HCT116 (cell line): ENCODE data around the gene RPS6KA1. TPM values are rescaled to one million over a fixed set of nuclear protein-coding genes. Genes with fewer than 3 reads are reported as not detected.

Experiments
- ATAC-seq: fragments of 200-7000 bp; cut with Tn5 transposase; 2 replicates; pipeline ENCODE4 v1.9.1; 2020; ENCODE audit warnings: mild to moderate bottlenecking, moderate library complexity
- BruUV-seq: library from RNA; stranded (reverse); fragments of 400-500 nt; replicated peaks from 2 replicates; lab custom pipeline; 2021; lab: Mats Ljungman, UMichigan
- CTCF ChIA-PET: fragments of 300-600 bp; sonication (Branson Sonifier 250); formaldehyde crosslinking; loops from one replicate; lab custom pipeline; 2021; ENCODE audit warnings: antibody characterized with exemption; lab: Charles Lee
- POLR2A ChIA-PET: fragments of 300-600, 350-600 bp; sonication (Branson Sonifier 250); formaldehyde crosslinking; loops from one replicate; lab custom pipeline; 2021; ENCODE audit warnings: antibody characterized with exemption; lab: Charles Lee
- RAD21 ChIA-PET, 2 experiments: fragments of 300-600 bp; sonication (Branson Sonifier 250); formaldehyde crosslinking; loops; one replicate each; lab custom pipeline; 2023; ENCODE audit warnings: low total read pairs in 2 of 2; ENCODE audit not compliant: uncharacterized antibody in 2 of 2, unreplicated experiment in 2 of 2, low non-redundant PET in 1 of 2; lab: Charles Lee
- DNase-seq: peaks from one replicate; pipeline ENCODE4 v3.0.0-alpha.2; 2010; ENCODE audit warnings: low read depth, low spot score
- H2AFZ ChIP-seq: fragments of 200-600 bp; shearing (Covaris generic), sonication (generic); 2 replicates; pipeline ENCODE4 v1.6.1; 2017; ENCODE audit warnings: low read depth, mixed run types, mixed read lengths, antibody characterized with exemption, low read length; ENCODE audit not compliant: poor library complexity, severe bottlenecking
- H3K27ac ChIP-seq: 2 replicates; pipeline ENCODE4 v1.5.1; 2012; ENCODE audit warnings: low read depth, low read length
- H3K27me3 ChIP-seq: fragments of 200-600 bp; sonication (generic); 2 replicates; pipeline ENCODE4 v1.6.1; 2016; ENCODE audit warnings: mixed run types, low read length, mixed read lengths; ENCODE audit not compliant: insufficient read depth
- H3K36me3 ChIP-seq, 2 experiments: fragments of 200-500 bp in 1 of 2; fragments of 200-600 bp in 1 of 2; sonication (Bioruptor generic) in 1 of 2; sonication (generic) in 1 of 2; 2 replicates each; pipeline versions ENCODE4 v1.5.1 to v1.6.1; 2014 to 2016; ENCODE audit warnings: low read length in 2 of 2, inconsistent platforms in 1 of 2, mixed read lengths in 1 of 2, mixed run types in 1 of 2; ENCODE audit not compliant: insufficient read depth in 2 of 2, control insufficient read depth in 1 of 2
- H3K4me1 ChIP-seq, 2 experiments: fragments of 200-600 bp in 1 of 2; sonication (generic) in 1 of 2; 2 replicates each; pipeline versions ENCODE4 v1.5.1 to v1.6.1; 2012 to 2017; ENCODE audit warnings: low read length in 2 of 2, inconsistent platforms in 1 of 2, mild to moderate bottlenecking in 1 of 2, mixed read lengths in 1 of 2, mixed run types in 1 of 2, moderate library complexity in 1 of 2; ENCODE audit not compliant: insufficient read depth in 2 of 2, control insufficient read depth in 1 of 2
- H3K4me2 ChIP-seq: fragments of 200-600 bp; sonication (generic); 2 replicates; pipeline ENCODE4 v1.6.1; 2017; ENCODE audit warnings: mixed run types, low read length, mixed read lengths
- H3K4me3 ChIP-seq, 2 experiments: fragments of 200-600 bp in 1 of 2; sonication (generic) in 1 of 2; replicated peaks in 1 of 2; 2 replicates each; pipeline ENCODE4 v1.5.1; 2011 to 2016; ENCODE audit warnings: low read length in 2 of 2, control low read depth in 1 of 2, low read depth in 1 of 2, mild to moderate bottlenecking in 1 of 2, mixed read lengths in 1 of 2, mixed run types in 1 of 2
- H3K79me2 ChIP-seq: fragments of 200-600 bp; sonication (generic); 2 replicates; pipeline ENCODE4 v1.6.1; 2017; ENCODE audit warnings: mild to moderate bottlenecking, mixed run types, low read length, moderate library complexity, mixed read lengths; ENCODE audit not compliant: insufficient read depth
- H3K9ac ChIP-seq: fragments of 200-600 bp; sonication (generic); 2 replicates; pipeline ENCODE4 v1.6.1; 2016; ENCODE audit warnings: low read length, mixed read lengths
- H3K9me2 ChIP-seq: fragments of 200-600 bp; sonication (generic), shearing (Covaris generic); 2 replicates; pipeline ENCODE4 v1.6.1; 2017; ENCODE audit warnings: mixed run types, mild to moderate bottlenecking, moderate library complexity; ENCODE audit not compliant: insufficient read depth
- H3K9me3 ChIP-seq, 2 experiments: fragments of 200-500 bp in 1 of 2; fragments of 200-600 bp in 1 of 2; sonication (Bioruptor generic) in 1 of 2; sonication (generic) in 1 of 2; 2 replicates each; pipeline ENCODE4 v1.6.1; 2014 to 2017; ENCODE audit warnings: low read length in 2 of 2, mixed read lengths in 2 of 2, inconsistent platforms in 1 of 2, low read depth in 1 of 2, mild to moderate bottlenecking in 1 of 2, mixed run types in 1 of 2, moderate library complexity in 1 of 2; ENCODE audit not compliant: control insufficient read depth in 1 of 2, insufficient read depth in 1 of 2
- H4K20me1 ChIP-seq: fragments of 200-600 bp; sonication (generic), shearing (Covaris generic); 2 replicates; pipeline ENCODE4 v1.6.1; 2017; ENCODE audit warnings: mixed run types, mild to moderate bottlenecking, moderate library complexity; ENCODE audit not compliant: insufficient read depth
- CEBPB ChIP-seq: IDR thresholded peaks from 2 replicates; pipeline ENCODE4 v1.6.1; 2012; ENCODE audit warnings: low read depth
- EGR1 ChIP-seq: IDR thresholded peaks from 2 replicates; pipeline ENCODE4 v1.6.1; 2012; ENCODE audit warnings: low read depth
- ELF1 ChIP-seq: IDR thresholded peaks from 2 replicates; pipeline ENCODE4 v1.6.1; 2012; ENCODE audit warnings: low read depth, borderline replicate concordance
- EZH2 ChIP-seq: fragments of 200-600 bp; sonication (generic); IDR thresholded peaks from 2 replicates; pipeline ENCODE4 v1.6.1; 2017; ENCODE audit warnings: antibody characterized with exemption, mixed run types
- FOSL1 ChIP-seq: IDR thresholded peaks from 2 replicates; pipeline ENCODE4 v1.6.1; 2012; ENCODE audit warnings: low read depth
- POLR2A ChIP-seq: IDR thresholded peaks from 2 replicates; pipeline ENCODE4 v1.7.0; 2011; ENCODE audit warnings: borderline replicate concordance; ENCODE audit not compliant: insufficient read depth, insufficient read length; ENCODE audit errors: extremely low read depth
- POLR2AphosphoS5 ChIP-seq: IDR thresholded peaks from 2 replicates; pipeline ENCODE4 v1.6.1; 2011; ENCODE audit warnings: mild to moderate bottlenecking, low read depth, low read length, moderate library complexity
- SIN3A ChIP-seq: IDR thresholded peaks from 2 replicates; pipeline ENCODE4 v1.6.1; 2012; ENCODE audit warnings: low read depth
- SRF ChIP-seq: IDR thresholded peaks from 2 replicates; pipeline ENCODE4 v1.6.1; 2012; ENCODE audit warnings: low read depth
- ZNF274 ChIP-seq: fragments of 200-500 bp; sonication (Bioruptor generic); IDR thresholded peaks from 2 replicates; pipeline ENCODE4 v1.6.1; 2014; ENCODE audit warnings: mild to moderate bottlenecking, low read depth, low read length, inconsistent platforms
- intact Hi-C: fragments of 100-400 bp; cut with micrococcal nuclease; formaldehyde crosslinking; loops from 2 replicates; pipeline ENCODE4 v1.10.0; 2022
- total RNA-seq: library from RNA; stranded (reverse); gene quantifications from one replicate; pipeline ENCODE4 v1.2.1, GENCODE V29; 2021; ENCODE audit not compliant: unreplicated experiment
- TF ChIP-seq, protein P1 (sequence below): IDR thresholded peaks from 2 replicates; pipeline ENCODE4 v1.6.1; 2011; ENCODE audit warnings: mild to moderate bottlenecking, low read length, moderate library complexity; ENCODE audit not compliant: insufficient replicate concordance; ENCODE audit errors: extremely low read depth
- TF ChIP-seq, protein P2 (sequence below): IDR thresholded peaks from 2 replicates; pipeline ENCODE4 v1.6.1; 2012
- TF ChIP-seq, protein P3 (sequence below), 3 experiments: fragments of 200-600 bp in 1 of 3; sonication (generic) in 1 of 3; IDR thresholded peaks in 2 of 3; conservative IDR thresholded peaks in 1 of 3; 2 replicates each; pipeline ENCODE4 v1.5.1; 2012 to 2017; ENCODE audit warnings: low read depth in 2 of 3, low read length in 2 of 3, antibody characterized with exemption in 1 of 3, borderline replicate concordance in 1 of 3, control low read depth in 1 of 3, mild to moderate bottlenecking in 1 of 3, mixed read lengths in 1 of 3, mixed run types in 1 of 3, moderate library complexity in 1 of 3; ENCODE audit not compliant: insufficient read depth in 1 of 3
- TF ChIP-seq, protein P4 (sequence below): IDR thresholded peaks from 2 replicates; pipeline ENCODE4 v1.6.1; 2012; ENCODE audit warnings: low read depth

RPS6KA1 gene
- total RNA-seq, 1 experiment from 2014 or later = 47.0 TPM

DNA sequence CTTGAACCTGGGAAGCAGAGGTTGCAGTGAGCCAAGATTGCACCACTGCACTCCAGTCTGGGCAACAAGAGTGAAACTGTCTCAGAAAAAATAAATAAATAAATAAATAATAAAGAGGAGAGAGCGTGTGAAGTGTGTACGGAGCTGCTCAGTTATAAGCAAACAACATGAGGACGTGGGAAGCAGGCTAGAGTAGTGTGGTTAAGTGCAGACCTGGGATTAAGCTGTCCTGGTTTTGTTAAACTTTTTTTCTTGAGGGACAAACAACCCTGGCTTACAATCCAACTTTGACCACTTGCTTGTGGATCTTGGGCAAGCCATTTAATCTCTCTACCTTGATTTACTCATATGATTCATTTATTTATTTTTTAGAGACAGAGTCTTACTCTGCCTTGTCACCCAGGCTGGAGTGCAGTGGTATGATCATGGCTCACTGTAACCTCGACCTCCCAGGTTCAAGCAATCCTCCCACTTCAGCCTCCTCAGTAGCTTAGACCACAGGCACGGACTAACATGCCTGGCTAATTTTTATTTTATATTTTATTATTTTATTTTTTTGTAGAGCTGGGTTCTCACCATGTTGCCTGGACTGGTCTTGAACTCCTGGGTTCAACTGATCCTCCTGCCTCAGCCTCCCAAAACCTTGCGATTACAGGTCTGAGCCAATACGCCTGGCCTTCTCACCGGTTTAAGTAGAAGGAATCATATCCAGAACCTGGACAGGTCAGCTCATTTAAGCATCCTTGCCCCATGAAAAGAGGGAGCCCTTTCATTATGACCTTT, 52.7 kb downstream of the RPS6KA1 start (continued):
- TF ChIP-seq, protein P1, sequence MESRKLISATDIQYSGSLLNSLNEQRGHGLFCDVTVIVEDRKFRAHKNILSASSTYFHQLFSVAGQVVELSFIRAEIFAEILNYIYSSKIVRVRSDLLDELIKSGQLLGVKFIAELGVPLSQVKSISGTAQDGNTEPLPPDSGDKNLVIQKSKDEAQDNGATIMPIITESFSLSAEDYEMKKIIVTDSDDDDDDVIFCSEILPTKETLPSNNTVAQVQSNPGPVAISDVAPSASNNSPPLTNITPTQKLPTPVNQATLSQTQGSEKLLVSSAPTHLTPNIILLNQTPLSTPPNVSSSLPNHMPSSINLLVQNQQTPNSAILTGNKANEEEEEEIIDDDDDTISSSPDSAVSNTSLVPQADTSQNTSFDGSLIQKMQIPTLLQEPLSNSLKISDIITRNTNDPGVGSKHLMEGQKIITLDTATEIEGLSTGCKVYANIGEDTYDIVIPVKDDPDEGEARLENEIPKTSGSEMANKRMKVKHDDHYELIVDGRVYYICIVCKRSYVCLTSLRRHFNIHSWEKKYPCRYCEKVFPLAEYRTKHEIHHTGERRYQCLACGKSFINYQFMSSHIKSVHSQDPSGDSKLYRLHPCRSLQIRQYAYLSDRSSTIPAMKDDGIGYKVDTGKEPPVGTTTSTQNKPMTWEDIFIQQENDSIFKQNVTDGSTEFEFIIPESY = no peak
- TF ChIP-seq POLR2AphosphoS5 = no peak
- TF ChIP-seq, protein P2, sequence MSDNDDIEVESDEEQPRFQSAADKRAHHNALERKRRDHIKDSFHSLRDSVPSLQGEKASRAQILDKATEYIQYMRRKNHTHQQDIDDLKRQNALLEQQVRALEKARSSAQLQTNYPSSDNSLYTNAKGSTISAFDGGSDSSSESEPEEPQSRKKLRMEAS = no peak
- no peak for TF ChIP-seq SRF
- TF ChIP-seq CEBPB = no peak
- TF ChIP-seq FOSL1 = no peak
- no peak for TF ChIP-seq ZNF274

DNA sequence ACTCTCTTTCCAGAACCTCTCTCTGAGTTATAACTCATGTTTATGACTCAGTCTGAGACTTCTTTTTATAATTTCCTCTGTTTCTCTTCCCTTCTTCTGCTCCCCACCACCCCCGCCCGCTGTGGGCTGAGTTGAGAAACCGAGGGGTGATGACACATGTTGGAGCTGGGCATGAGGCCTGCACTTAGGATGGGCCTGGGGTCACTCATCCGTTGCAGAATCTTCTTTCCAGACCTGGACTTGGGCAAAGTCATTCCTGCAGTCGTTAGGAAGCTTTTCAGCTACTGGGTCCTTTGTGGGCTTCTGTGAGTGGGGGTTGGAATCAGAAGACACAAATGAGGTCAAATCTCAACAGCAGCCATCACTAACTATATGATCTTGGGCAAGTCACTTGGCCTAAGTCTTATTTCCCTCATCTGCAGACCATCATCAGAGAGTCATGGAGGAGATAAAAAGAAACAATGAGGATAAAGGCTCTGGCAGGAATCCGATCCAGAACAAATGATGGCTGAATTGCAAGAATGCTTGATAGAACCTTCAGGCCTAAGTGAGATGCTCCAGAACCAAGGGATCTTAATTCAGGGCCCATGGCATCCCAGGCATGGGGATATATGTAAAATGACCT, 53.4 kb downstream of the RPS6KA1 start:
- ATAC-seq (no peak), DNase-seq (no peak)
- Histone ChIP-seq H3K4me2 (no peak overlapping the region), H3K27ac (no peak overlapping the region), H3K9ac (no peak overlapping the region), H3K79me2 (no peaks in the 10 kb centered on the region), H3K27me3 (no peaks in the 10 kb centered on the region), H3K4me3 (no peak overlapping the region), H3K9me3 (no peaks in the 10 kb centered on the region), H3K4me1 (peaks cover 0 to 4% of the 10 kb centered on the region in 2 experiments; a peak in 1 of 4 replicates), H2AFZ (no peak overlapping the region), H3K36me3 (no peaks in the 10 kb centered on the region), H3K9me2 (no peaks in the 10 kb centered on the region), H4K20me1 (no peaks in the 10 kb centered on the region)
- POLR2A ChIA-PET = interaction anchor here (1.3 kb wide), 1 partner anchor 115 kb away, joined by 3 read pairs; no protein-coding TSS in a partner anchor
- RAD21 ChIA-PET = interaction anchor here in 1 of 2 experiments (0.5 kb wide), 1 partner anchor 213 kb away, joined by 4 read pairs; no protein-coding TSS in a partner anchor
- CTCF ChIA-PET = no interaction called here
- BruUV-seq = no TSS peak
- intact Hi-C loops = no loop called here
- TF ChIP-seq ELF1 (no peak), POLR2A (no peak), EZH2 (no peak), FOSL1 (no peak), SIN3A (no peak), EGR1 (no peak)
- TF ChIP-seq, protein P3, sequence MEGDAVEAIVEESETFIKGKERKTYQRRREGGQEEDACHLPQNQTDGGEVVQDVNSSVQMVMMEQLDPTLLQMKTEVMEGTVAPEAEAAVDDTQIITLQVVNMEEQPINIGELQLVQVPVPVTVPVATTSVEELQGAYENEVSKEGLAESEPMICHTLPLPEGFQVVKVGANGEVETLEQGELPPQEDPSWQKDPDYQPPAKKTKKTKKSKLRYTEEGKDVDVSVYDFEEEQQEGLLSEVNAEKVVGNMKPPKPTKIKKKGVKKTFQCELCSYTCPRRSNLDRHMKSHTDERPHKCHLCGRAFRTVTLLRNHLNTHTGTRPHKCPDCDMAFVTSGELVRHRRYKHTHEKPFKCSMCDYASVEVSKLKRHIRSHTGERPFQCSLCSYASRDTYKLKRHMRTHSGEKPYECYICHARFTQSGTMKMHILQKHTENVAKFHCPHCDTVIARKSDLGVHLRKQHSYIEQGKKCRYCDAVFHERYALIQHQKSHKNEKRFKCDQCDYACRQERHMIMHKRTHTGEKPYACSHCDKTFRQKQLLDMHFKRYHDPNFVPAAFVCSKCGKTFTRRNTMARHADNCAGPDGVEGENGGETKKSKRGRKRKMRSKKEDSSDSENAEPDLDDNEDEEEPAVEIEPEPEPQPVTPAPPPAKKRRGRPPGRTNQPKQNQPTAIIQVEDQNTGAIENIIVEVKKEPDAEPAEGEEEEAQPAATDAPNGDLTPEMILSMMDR (IDR thresholded peaks at IDR 0.05 in 2 of 3, conservative IDR thresholded peaks at IDR 0.05 in 1 of 3; ENCODE audit: borderline replicate concordance in 1 of 3, insufficient read depth in 1 of 3, low read depth in 2 of 3, low read length in 2 of 3) = no peak
- TF ChIP-seq, protein P4, sequence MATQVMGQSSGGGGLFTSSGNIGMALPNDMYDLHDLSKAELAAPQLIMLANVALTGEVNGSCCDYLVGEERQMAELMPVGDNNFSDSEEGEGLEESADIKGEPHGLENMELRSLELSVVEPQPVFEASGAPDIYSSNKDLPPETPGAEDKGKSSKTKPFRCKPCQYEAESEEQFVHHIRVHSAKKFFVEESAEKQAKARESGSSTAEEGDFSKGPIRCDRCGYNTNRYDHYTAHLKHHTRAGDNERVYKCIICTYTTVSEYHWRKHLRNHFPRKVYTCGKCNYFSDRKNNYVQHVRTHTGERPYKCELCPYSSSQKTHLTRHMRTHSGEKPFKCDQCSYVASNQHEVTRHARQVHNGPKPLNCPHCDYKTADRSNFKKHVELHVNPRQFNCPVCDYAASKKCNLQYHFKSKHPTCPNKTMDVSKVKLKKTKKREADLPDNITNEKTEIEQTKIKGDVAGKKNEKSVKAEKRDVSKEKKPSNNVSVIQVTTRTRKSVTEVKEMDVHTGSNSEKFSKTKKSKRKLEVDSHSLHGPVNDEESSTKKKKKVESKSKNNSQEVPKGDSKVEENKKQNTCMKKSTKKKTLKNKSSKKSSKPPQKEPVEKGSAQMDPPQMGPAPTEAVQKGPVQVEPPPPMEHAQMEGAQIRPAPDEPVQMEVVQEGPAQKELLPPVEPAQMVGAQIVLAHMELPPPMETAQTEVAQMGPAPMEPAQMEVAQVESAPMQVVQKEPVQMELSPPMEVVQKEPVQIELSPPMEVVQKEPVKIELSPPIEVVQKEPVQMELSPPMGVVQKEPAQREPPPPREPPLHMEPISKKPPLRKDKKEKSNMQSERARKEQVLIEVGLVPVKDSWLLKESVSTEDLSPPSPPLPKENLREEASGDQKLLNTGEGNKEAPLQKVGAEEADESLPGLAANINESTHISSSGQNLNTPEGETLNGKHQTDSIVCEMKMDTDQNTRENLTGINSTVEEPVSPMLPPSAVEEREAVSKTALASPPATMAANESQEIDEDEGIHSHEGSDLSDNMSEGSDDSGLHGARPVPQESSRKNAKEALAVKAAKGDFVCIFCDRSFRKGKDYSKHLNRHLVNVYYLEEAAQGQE = no peak
